Erythroblast (primary cell): Measurements from ENCODE around the gene SH2D3C.

ENCODE experiments used
- DNase-seq, 2 experiments: peaks; one replicate each; lab custom pipeline; 2025; lab: John Stamatoyannopoulos, UW
- GATA1 ChIP-seq: IDR thresholded peaks from 2 replicates; pipeline ENCODE4 v1.6.1; 2011; ENCODE audit warnings: low read depth, mild to moderate bottlenecking, control low read depth, low read length, moderate library complexity
- POLR2A ChIP-seq: IDR thresholded peaks from 2 replicates; pipeline ENCODE4 v1.6.1; 2011; ENCODE audit warnings: mild to moderate bottlenecking, low read length

SH2D3C gene

DNA sequence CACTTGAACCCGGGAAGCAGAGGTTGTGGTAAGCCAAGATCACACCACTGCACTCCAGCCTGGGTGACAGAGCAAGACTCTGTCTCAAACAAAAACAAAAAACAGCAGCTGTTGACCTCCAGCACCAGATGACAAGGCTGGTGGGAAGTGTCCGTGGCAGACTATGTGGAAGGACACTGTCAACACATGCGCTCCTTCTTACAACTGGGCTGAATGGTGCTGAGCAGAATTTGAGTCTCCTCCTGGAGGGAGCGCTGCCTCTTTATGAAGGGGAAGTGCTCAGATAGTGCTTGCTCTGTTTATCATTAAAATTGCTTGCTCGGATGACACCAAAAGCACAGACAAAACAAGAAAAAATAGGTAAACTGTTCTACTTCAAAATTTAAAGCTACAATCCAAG lies 80.9 kb downstream of the SH2D3C start:
- TF ChIP-seq POLR2A (no peak), GATA1 (no peak)
- DNase-seq: no peak

GRCh38 chr9:127694890-127695720 lies 83.4 kb downstream of the SH2D3C start:
- DNase-seq: no peak
- no peak for TF ChIP-seq POLR2A
- TF ChIP-seq GATA1: no peak

DNA sequence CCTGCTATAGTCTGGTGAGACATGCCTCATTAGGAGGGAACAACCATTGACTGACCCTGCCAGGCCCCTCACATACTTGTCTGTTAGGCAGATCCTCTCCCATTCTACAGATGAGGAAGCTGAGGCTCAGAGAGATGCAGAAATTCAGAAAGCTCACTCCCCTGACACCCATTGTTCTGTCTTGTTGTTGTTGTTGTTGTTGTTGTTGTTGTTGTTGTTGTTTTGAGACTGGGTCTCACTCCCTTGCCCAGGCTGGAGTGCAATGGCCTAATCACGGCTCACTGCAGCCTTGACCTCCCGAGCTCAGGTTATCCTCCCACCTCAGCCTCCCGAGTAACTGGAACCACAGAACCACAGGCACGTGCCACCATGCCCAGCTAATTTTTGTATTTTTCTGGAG lies 84.8 kb downstream of the SH2D3C start:
- TF ChIP-seq POLR2A: no peak
- TF ChIP-seq GATA1: no peak
- DNase-seq: no peak

DNA sequence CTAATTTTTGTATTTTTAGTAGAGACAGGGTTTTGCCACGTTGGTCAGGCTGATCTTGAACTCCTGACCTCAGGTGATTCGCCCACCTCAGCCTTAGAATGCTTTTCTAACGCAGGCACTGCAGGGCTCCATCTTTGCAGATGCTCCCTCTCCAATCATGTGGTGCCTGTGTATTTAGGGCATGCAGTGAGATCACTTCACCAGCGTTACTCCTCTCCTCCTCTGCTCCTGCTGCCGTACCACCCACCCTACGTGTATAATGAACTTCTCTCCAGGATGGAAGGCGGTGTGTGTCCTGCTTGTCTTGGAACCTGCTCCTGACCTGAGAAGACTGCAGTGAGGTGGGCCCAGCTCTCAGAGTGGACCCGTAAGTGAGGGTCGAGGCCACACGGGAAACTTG lies 85.3 kb downstream of the SH2D3C start:
- TF ChIP-seq POLR2A: no peak
- TF ChIP-seq GATA1: no peak

GRCh38 chr9:127692071-127692470 lies 86.4 kb downstream of the SH2D3C start:
- no peak for DNase-seq

More for the DNA sequence above, 85.3 kb downstream of the SH2D3C start:
- no peak for DNase-seq

GRCh38 chr9:127690735-127691134 lies 87.7 kb downstream of the SH2D3C start:
- no peak for DNase-seq
- TF ChIP-seq GATA1 (no peak), POLR2A (no peak)

More at GRCh38 chr9:127692071-127692470, 86.4 kb downstream of the SH2D3C start:
- no peak for TF ChIP-seq GATA1
- no peak for TF ChIP-seq POLR2A

DNA sequence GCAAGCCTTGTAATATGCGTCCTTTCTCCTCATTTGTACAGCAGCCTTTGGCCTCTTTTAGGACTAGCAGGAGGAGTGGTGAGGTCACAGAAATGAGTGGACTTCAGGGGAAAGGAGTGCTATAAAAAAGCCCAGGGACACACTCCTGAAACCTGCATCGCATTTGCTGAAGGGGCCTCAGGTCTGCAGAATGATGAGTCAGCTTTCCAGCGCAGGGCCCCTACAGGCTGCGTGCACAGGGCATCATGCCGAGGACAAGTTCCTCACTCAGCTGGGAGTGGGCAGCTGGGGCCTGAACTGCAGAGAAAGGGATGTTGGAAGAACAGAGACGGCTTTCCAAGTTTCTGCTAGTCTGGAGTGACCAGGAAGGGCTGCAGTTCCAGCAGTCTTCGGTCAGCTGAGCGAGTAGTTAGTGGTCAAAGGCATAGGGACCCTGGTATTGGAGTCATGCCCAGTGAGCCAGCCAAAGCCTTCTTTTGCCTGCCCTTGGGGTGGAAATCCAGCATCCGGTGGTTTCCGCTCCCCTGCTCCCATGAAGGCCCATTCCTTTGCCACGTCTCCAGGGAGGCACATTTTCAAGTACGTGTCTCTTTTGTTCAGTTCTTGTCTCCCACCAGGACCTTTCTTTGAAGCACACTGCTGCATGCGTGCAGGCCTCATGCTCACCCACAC lies 89.0 kb downstream of the SH2D3C start:
- DNase-seq: no peak
- TF ChIP-seq GATA1 (no peak), POLR2A (no peak)
